GM18951 (cell line): ENCODE measurements around the gene KCNJ16.
A peak's percentile ranks its signal among the peaks of the same experiment; 100 is the strongest.

Source experiments
- POLR2A ChIP-seq: IDR thresholded peaks from 4 replicates; pipeline ENCODE4 v1.6.1; 2011; ENCODE audit warnings: mild to moderate bottlenecking; ENCODE audit not compliant: insufficient read length, insufficient read depth; ENCODE audit errors: extremely low read depth
- in situ Hi-C: fragments of 300-500 bp; cut with MboI; formaldehyde crosslinking; loops from one replicate; pipeline ENCODE4 v1.12.0; 2022; ENCODE audit warnings: low sequenced_read_pairs, mixed read lengths, inconsistent platforms; ENCODE audit not compliant: unreplicated experiment

The KCNJ16 gene

DNA sequence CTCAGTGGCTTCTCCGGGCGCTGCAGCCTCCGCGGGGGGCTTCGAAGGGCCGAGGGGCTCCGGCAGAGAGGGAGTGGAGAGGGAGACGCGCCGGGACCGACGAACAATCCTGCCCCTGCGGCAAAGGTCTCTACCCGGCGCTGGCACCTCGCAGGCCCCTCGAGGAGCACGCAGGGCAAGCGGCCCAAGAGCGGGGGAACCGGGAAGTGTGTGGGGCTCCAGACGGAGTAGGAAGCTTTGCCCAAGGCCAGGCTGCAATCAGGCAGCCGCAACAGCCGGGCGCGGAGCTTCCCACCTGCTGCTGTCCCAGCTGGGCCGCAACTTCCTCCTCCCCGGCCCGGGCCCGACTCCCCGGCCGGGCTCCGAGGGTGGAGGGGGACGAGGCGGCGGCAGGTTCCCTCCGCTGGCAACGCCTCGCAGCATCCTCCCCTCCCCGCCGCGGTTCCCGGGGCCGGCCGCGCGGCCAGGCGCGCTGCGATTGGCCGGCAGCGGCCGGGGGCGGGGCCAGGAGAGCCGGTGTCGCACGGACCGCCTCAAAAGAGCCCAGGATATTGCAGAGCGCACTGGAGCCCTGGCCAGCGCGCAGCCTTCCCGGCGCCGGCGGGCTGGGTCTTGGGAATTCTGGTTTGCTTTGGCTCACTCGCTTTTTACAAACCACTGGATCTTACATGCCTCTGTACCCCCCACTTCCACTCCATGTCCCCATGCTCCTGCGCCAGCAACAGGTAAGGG lies 94.1 kb downstream of the KCNJ16 start, which contains the start of gene KCNJ2:
KCNJ2 (plus strand) TSS at position 556 of the 732 bp plus-strand sequence. CDS start 5,508 bp downstream, outside the sequence.
- peak; percentile 66 for TF ChIP-seq POLR2A
- in situ Hi-C loops: no loop called here

DNA sequence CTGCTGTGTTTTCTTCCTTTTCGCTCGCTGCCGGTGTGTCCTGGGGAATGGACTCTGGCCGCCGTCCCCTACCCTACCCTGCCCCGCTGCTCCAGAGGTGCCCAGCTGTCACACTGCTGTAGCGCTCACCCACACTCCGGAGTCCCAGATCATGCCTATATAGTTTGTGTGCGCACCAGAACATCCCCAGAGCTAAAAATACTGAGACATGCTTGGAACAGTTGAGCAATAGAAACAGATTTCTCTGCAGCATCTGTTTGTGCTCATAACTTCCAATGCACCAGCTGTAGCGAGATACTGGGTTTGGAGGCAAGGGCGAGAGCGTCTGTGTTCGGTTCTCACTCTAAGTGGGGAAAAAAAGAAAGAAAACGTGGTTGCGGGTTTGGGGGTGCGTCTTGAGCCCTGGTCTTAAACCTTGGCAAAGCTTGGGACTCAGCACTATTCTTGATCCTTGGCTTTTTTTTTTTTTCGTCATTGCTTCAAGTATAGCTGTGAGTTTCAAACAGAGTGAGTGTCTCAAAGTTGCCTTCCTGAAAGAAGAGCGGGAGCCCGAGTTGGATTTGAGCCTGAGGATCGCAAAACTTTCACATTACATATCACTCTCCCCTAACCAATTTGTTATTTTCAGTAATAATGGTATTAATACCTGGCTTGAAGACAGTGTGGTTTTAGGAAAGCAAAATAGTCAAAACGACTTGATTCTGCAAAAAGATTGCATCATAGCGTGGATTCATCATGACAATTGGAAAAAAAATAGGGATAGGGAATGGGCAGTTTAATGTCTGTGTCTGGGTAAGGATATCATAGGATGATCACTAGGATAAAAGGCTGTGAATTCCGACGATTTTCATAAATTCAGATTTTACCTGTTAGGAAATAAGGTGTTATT lies 94.9 kb downstream of the KCNJ16 start:
- no peak for TF ChIP-seq POLR2A
- in situ Hi-C loops: no loop called here

DNA sequence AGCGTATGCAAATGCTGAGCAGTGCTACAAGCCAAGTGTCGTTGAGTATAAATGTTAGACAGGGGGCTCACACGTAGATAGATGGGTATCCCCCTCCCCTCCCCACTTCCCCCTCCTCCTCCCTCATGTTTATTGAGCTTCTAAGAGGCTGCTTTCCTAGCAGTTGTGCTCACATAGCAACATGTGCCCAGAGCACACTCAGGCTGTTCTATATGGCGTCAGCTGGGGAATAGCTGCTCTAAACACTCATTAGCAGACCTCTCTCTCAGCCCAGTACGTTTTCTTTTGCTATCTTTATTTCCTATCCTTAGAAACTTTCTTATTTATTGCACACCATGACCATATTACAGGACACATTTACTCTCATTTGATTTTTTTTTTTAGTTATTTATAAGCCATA lies 96.1 kb downstream of the KCNJ16 start:
- TF ChIP-seq POLR2A: no peak
- in situ Hi-C loops: no loop called here

DNA sequence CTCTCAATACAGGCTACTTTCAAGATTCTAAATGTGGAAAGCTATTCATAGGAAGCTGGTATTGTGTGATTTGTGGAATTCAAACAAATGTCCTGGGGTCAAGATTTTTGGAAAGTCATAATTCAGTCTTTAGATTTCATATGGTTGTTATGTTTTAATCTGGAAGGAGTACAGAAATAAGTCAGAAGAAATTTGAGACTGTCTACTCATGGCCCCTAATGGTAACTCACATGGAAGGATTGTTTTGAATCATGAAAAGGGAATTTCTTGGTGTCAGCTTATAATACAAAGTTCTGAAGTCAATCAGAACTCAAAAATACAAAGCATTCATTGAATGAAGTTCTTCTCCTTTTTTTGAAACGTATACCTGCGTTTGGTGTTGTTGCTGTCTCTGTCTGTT lies 97.4 kb downstream of the KCNJ16 start:
- TF ChIP-seq POLR2A: no peak
- in situ Hi-C loops: no loop called here

DNA sequence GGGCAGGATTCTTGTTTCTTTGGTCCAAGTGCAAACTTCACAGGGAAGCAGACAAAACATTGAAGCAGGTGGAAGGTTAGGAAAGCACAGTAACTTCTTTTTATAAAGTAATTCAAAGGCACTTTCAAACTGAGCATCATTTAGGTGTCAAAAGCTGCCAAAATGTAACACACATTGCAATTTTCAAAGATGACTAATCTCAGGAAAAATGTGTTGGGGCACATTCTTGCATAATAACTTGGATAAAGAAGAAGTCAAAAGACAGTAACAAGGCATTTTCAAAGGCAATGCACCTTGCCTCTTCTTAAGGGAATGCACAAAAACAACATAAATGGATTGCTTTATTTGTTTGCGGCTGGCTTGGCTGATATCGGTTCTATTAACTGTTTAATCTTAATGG lies 97.9 kb downstream of the KCNJ16 start:
- in situ Hi-C loops: no loop called here
- TF ChIP-seq POLR2A: no peak

DNA sequence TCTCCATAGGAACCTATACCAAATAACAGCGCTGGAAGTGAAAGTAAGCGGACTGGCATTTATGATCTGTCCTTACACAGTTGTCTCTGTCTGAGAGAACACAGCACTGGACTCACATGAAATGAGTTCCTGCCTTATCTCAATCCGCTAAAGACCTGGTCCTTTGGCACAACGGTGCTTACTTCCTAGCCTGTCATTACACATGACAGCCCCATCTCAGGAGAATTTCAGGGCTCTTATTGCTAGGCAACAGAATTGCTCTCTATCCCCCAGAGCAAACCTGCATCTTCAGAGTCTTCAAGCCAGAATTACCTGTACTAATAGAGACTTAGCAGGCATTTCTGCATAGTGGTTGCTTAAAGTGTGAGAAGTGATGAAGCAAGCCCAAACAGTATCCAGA lies 98.7 kb downstream of the KCNJ16 start:
- no peak for TF ChIP-seq POLR2A
- in situ Hi-C loops: no loop called here

DNA sequence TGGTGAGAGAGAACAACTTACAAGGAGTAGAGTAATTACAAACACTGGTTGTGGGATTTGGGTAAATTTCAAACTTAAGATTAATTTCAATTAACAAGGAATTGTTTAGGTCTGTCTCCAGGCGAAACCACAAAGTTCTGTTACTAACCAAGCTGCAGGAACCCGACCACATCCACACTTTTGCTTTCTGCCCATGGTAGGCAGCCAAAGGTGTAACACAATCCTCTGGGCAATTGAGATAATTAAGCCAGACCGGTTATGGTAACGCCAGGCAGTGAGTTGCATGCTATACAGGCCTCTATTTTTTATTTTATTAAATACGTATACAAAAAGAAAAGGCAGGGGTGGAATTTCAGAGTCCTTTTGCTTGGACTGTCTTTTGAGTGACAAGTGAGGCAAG lies 106.4 kb downstream of the KCNJ16 start:
- TF ChIP-seq POLR2A: no peak
- in situ Hi-C loops: no loop called here

DNA sequence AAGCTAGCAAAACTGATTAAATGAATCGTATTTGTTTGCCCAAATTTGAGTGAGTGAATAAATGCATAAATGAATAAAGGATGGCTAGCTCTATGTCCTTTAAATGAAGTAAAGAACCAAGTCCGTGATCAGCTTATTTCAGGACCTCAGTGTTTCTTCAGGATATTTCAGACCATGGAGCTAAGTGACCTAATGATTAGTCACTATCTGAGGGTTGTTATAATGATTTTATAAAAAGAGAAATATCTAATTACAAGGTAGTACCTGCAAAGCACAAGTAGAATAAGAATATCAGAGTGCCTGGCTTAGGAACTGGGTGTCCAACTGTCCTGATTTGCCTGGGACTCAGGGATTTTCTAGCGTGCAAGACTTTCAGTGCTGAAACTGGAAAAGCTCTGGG lies 106.8 kb downstream of the KCNJ16 start:
- in situ Hi-C loops: no loop called here
- no peak for TF ChIP-seq POLR2A

DNA sequence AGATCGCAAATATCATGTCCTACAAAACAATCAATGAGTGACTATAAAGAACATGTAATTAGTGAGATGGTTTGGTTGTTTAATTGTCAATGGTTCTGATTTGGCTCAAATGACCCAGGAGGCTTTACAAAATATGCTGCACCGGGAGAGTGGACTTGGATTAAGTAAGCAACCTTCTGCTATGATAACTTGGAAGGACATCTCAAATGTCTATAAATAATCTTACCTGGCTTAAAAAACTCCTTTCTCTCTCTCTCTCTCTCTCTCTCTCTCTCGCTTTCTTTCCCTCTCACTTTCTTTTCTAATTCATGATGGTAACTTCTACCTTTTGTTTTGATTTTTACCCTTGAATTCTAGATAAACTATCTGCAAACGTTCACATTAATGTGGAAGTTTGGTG lies 108.5 kb downstream of the KCNJ16 start:
- in situ Hi-C loops: no loop called here
- TF ChIP-seq POLR2A: no peak

DNA sequence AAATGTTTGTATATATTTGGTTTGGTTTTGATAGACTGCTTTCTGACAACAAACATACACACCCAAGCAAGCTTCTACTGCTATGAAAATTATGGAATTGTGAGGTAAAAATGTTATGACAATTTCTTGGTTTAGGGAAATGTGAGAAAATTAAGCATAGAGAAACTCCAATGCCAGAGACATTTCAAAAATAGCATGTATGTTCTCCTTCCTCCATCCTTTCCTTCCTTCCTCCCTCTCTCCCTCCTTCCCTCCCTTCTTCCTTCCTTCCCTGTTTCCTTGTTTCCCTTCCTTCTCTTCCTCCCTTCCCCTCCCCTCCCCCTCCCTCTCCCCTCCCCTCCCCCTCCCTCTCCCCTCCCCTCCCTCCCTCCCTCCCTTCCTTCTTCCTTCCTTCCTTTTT lies 109.2 kb downstream of the KCNJ16 start:
- in situ Hi-C loops: no loop called here
- TF ChIP-seq POLR2A: no peak

DNA sequence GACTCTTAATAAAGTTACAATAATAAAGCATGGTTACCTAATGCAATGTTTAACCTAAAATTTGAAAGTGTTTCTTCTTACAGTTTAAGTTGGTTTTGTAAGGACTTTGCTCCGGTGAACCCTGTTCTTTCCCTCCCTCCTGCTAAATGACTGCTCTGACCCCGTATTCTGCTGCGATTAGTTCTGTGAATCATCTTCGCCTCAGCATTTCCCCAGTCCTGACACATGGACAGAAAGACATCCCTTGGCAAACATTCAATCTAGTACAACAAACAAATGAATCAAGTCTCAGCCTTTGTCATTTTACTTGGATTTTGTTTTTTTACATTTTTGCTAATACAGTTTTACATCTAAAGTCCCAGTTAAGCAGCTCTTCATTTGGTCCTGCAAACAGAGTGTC lies 109.7 kb downstream of the KCNJ16 start:
- in situ Hi-C loops: no loop called here
- TF ChIP-seq POLR2A: no peak
